ENCODE data around the gene AKIRIN2.

AKIRIN2 gene

DNA sequence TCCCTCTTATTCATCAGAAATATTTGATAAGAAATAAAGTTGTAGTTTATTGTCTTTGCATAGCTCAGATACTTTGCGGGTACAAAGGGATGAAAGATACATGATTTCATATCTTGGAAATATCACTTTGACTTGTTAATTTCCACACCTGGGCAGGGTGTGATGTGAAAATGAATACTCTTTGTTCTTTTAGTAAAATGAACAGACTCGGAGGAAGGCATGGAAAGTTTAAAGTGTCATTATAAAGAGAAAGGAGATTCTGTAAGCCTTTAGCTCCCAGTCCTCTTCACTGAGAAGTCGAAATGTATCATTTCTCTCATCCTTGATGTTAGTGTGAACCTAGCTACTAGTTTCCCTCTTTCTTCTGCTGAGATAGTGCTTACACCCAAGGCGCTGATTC is 36.7 kb upstream of the AKIRIN2 start:
- DNase-seq (ENCODE audit: low read depth): no peak
- TF ChIP-seq, protein P1, sequence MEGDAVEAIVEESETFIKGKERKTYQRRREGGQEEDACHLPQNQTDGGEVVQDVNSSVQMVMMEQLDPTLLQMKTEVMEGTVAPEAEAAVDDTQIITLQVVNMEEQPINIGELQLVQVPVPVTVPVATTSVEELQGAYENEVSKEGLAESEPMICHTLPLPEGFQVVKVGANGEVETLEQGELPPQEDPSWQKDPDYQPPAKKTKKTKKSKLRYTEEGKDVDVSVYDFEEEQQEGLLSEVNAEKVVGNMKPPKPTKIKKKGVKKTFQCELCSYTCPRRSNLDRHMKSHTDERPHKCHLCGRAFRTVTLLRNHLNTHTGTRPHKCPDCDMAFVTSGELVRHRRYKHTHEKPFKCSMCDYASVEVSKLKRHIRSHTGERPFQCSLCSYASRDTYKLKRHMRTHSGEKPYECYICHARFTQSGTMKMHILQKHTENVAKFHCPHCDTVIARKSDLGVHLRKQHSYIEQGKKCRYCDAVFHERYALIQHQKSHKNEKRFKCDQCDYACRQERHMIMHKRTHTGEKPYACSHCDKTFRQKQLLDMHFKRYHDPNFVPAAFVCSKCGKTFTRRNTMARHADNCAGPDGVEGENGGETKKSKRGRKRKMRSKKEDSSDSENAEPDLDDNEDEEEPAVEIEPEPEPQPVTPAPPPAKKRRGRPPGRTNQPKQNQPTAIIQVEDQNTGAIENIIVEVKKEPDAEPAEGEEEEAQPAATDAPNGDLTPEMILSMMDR (conservative IDR thresholded peaks at IDR 0.05; ENCODE audit: low read length): no peak
- no peak overlapping the region for H3K4me3 ChIP-seq (ENCODE audit: low read length)

DNA sequence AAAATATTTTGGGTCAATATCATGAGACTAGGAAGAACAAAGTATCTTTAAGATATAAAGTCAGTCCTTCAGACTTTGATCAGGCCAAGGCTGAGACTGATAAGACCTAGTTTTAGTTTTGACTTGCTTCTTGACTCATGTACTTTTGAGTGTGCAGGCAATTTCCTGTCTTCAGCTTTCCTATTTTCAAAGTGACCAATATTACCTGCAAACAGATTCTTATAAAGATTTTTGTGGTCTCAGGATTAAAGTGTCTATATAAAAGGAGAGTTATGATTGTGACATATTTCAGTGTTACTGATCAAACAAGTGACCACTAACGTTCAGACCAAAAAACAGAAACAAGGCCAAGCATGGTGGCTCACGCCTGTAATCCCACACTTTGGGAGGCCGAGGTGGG is 36.0 kb upstream of the AKIRIN2 start:
- TF ChIP-seq, protein P1 (conservative IDR thresholded peaks at IDR 0.05; ENCODE audit: low read length): no peak
- DNase-seq (ENCODE audit: low read depth): no peak
- no peak overlapping the region for H3K4me3 ChIP-seq (ENCODE audit: low read length)

DNA sequence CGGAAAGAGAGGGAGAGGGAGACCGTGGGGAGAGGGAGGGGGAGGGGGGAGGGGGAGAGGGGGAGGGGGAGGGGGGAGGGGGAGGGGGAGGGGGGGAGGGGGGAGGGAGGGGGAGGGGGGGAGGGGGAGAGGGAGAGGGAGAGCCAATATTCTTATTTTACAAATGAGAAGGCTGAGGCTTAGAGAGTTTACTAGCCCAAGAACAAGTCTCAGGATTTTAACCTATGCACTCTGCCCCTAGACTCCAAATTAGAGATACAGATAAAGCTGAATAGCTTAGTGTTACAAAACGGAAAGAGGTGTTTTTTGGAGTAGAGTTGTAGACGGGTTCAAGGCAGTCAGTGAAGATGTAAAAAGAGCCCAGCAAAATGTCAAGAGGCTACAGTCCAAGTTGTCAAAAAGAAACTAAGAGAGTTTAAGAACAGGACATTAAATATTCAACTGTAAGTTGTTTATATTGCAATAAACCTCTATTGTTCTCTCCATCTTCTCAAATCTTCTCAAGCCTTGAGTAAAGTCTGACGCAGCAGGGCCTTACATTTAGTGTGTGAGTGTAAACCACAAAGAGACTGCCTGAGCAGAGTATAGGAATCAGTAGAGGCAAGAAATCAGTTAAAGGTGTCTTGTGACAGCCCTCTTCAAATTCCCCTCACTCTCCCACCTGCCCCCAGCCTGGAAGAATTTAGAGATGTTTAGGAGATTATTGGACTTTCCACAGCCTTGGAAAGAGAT is 34.9 kb upstream of the AKIRIN2 start:
- TF ChIP-seq, protein P1 (conservative IDR thresholded peaks at IDR 0.05; ENCODE audit: low read length): no peak
- DNase-seq (ENCODE audit: low read depth): no peak
- H3K4me3 ChIP-seq (ENCODE audit: low read length): no peak overlapping the region

DNA sequence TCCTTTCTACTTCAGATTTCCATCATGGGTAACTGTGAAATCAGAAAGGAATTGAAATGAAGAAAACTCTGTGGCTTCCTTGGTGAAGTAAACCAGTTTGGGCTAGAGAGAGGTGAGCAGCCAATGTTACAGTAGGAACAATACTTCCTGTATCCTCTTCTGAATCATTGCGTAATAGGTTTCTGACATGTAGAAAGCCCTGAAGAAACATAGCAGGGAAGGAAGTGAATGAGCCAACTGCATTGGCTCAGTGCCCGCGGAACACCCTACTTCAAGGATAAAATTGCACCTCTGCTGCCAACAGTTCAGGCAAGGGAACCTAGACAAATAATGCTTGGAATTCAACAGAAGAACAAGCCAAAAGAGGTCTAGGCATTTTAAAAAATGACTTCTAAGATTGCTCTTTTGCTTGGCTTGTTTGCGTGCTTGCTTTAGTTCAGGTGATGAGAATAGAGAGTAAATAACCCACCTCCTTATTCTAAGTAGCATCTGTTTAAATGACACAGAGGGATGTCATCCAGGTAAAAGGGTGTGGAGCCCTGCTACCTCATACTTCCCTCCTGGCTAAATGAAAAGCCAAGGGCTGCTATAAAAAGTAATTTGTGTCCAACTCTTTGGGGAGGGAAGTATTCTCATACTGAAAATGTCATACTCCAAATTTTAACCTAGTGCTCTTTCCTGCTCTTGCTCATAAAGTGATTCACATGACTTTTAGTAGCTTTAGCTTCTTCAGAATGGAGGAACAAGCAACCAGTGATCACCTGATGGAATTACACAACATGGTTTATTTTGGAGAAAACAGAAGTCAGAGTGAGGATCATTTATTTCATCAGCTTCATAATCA is 30.0 kb upstream of the AKIRIN2 start:
- H3K4me3 ChIP-seq (ENCODE audit: low read length): no peak overlapping the region
- TF ChIP-seq, protein P1 (conservative IDR thresholded peaks at IDR 0.05; ENCODE audit: low read length): no peak
- DNase-seq (ENCODE audit: low read depth): peak; percentile 99

DNA sequence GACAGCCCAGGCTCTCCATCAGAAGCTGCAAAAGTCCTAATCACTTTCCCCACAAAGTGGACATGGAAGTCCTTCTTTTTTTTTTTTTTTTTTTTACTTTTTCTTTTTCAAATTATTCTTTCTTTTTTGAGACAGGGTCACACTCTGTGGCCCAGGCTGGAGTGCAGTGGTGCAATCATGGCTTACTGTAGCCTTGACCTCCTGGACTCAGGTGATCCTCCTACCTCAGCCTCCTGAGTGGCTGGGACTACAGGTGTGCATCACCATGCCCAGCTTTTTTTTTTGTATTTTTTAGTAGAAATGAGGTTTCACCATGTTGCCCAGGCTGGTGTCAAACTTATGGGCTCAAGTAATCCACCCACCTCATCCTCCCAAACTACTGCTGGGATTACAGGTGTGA is 29.0 kb upstream of the AKIRIN2 start:
- no peak overlapping the region for H3K4me3 ChIP-seq (ENCODE audit: low read length)
- TF ChIP-seq, protein P1 (conservative IDR thresholded peaks at IDR 0.05; ENCODE audit: low read length): no peak
- no peak for DNase-seq (ENCODE audit: low read depth)

DNA sequence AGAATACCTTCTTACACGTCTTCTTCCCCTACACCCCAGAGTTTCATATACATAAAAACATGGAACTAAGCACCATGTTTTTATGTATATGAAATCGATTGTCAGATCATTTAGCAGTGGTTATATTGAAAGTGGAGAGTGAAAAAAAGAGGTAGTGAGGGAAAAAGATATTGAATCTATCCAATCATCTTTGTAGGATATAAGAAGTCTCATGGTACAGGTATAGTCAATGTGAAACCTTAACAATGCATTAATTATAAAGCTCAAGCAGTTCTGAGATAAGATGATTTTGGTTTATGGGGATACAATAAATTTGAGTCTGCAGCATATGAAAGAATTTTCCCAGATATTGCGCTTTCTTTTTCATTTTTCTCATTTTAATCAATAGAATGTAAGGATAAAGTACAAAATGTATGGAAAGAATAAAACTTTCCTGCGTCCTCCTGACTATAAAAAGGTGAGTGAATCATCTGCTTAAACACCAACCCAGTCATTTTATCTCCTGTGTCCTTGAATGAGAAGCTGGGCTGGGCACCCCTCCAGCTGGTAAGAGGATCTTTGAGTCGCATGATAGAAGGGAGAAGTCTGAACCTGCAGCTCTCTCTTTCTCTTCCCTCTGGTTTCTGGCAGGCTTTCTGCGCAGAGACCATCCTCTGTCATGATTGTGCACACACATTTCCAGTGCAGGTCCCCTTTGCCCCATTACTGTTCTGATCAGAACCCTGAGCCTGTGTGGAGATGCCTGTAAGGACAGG is 28.1 kb upstream of the AKIRIN2 start:
- DNase-seq (ENCODE audit: low read depth): peak; percentile 35
- TF ChIP-seq, protein P1 (conservative IDR thresholded peaks at IDR 0.05; ENCODE audit: low read length): no peak
- no peak overlapping the region for H3K4me3 ChIP-seq (ENCODE audit: low read length)

Measured in AG10803 (cell line).